Activated T-helper 1 cell treated with anti-CD3 and anti-CD28 coated beads, Interleukin-2, amount 50 U/mL, for 16 hours (primary cell): ENCODE data around the gene DNAJC16.

Experiments
- DNase-seq, 2 donors: peaks; one replicate each; pipeline ENCODE4 v3.0.0-alpha.2; 2020; ENCODE audit warnings: low read depth in 1 of 2, low spot score in 1 of 2

The DNAJC16 gene

GRCh38 chr1:15618655-15619525 lies 92.2 kb downstream of the DNAJC16 start:
- no peak for DNase-seq

DNA sequence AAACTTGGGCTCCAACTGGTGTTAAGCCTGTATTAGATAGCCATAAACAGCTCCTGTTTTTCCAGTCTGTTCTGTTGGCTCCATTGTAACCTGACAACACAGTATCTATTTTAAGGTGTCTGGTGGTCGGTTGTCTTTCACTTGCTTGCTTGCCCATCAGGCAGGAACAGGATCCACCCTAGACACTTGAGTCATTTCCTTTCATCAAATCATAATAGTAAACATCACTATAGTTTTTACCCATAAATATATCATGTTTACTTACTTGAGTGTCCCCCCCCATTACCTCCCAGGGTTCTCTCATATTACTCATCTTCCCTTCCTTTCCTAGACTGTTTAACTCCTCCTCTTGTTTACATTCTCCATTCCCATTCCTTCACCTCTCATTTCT lies 93.5 kb downstream of the DNAJC16 start:
- DNase-seq = no peak

GRCh38 chr1:15620902-15621682 lies 94.4 kb downstream of the DNAJC16 start:
- DNase-seq = no peak

DNA sequence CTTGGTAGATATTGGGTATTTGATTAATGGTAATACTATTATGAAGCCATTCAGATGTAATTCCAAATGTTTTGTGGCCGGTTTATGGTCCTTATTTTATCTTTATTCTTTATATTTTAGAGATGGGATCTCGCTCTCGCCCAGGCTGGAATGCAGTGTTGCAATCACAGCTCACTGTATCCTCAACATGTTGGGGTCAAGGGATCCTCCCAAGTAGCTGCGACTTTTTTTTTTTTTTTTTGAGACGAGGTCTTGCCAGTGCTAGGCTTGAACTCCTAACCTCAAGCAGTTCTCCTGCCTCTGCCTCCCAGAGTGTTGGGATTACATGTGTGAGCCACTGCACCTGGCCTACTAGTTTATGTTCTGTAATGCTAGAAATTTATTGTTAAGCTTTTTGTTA lies 95.3 kb downstream of the DNAJC16 start:
- no peak for DNase-seq

DNA sequence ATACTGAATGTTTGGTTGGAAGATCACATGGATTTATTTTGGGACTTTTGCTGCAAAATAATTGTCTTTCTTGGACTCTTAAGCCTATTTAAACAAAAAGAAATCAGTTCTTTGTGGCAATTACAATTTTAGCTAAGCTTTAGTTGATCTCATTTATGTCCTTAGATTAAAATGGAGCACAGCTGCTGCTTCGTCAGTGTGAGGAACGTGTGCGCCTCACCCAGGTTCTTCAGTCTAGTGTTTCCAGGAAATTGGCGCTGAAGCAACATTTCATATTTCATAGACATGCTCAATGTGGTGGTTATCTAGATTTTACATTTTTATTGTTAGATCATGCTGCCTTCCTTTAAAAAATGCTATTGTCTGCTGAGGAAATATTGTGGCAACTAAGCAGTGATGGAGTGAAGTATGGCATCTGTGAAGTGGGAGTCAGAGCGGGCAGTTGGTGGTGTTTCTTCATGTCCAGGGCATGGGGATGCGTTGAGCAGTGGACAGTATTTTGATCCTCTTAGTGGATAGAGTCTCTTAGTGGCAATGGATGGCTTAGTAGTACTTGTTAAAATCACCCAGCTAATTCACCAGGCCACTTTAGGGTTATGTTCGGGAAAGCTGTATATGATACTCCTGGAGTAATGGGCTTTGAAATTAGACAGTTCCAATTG lies 96.2 kb downstream of the DNAJC16 start:
- no peak for DNase-seq

GRCh38 chr1:15623435-15623834 lies 96.8 kb downstream of the DNAJC16 start:
- no peak for DNase-seq

- no peak for DNase-seq
Measured at GRCh38 chr1:15624133-15624714, 97.6 kb downstream of the DNAJC16 start.

- no peak for DNase-seq
Measured at GRCh38 chr1:15625056-15625917, 98.6 kb downstream of the DNAJC16 start.
